Heart left ventricle (tissue), 16 donors: ENCODE measurements around the gene SAPCD1. TPM values are rescaled to one million over a fixed set of nuclear protein-coding genes. Genes with fewer than 3 reads are reported as not detected.

Source experiments
- ATAC-seq, 4 donors: fragments of 200-7000 bp; cut with Tn5 transposase; one replicate each; pipeline ENCODE4 v1.9.1; 2020 to 2022; ENCODE audit warnings: moderate library complexity in 4 of 4, mild to moderate bottlenecking in 3 of 4, moderate number of reproducible peaks in 1 of 4
- DNase-seq, 5 donors: peaks; one replicate each; pipeline ENCODE4 v3.0.0-alpha.2; 2020
- H3K27ac ChIP-seq, 12 donors: fragments of 200-600 bp; sonication (generic) in 4 of 12; one replicate each; pipeline versions ENCODE4 v1.5.0 to v1.8.0; 2016 to 2022; ENCODE audit warnings: mild to moderate bottlenecking in 2 of 12
- H3K27me3 ChIP-seq, 9 donors: fragments of 200-600 bp; sonication (generic) in 2 of 9; one replicate each; pipeline versions ENCODE4 v1.5.1 to v1.8.0; 2016 to 2022; ENCODE audit warnings: mild to moderate bottlenecking in 3 of 9
- H3K36me3 ChIP-seq, 9 donors: fragments of 200-600 bp; sonication (generic) in 2 of 9; one replicate each; pipeline versions ENCODE4 v1.5.0 to v1.8.0; 2018 to 2022; ENCODE audit warnings: mild to moderate bottlenecking in 2 of 9
- H3K4me1 ChIP-seq, 12 donors: fragments of 200-600 bp; sonication (generic) in 4 of 12; one replicate each; pipeline versions ENCODE4 v1.5.0 to v1.8.0; 2016 to 2022; ENCODE audit warnings: mild to moderate bottlenecking in 3 of 12
- H3K4me3 ChIP-seq, 12 donors: fragments of 200-600 bp; sonication (generic) in 4 of 12; one replicate each; pipeline versions ENCODE4 v1.5.0 to v1.8.0; 2017 to 2022; ENCODE audit warnings: mild to moderate bottlenecking in 9 of 12, moderate library complexity in 4 of 12
- H3K9me3 ChIP-seq, 12 donors: fragments of 200-600 bp; sonication (generic) in 4 of 12; one replicate each; pipeline versions ENCODE4 v1.5.0 to v1.8.0; 2016 to 2022; ENCODE audit warnings: mild to moderate bottlenecking in 1 of 12
- POLR2A ChIP-seq, 2 donors: fragments of 450-650 bp; IDR thresholded peaks; one replicate each; pipeline ENCODE4 v1.6.1; 2017; ENCODE audit warnings: antibody characterized with exemption in 2 of 2, mild to moderate bottlenecking in 2 of 2, moderate library complexity in 2 of 2
- WGBS, 4 donors: extraction: QIAGEN DNeasy Blood & Tissue Kit in 2 of 4; methylation state at CpG; one replicate each; pipeline versions ENCODE4 v1.1.5 to v1.1.7; 2013 to 2018; 5-methylcytosine and 5-hydroxymethylcytosine counted together
- intact Hi-C, 10 donors: fragments of 100-400 bp; cut with DNase I; formaldehyde crosslinking; loops; one replicate each; pipeline versions ENCODE4 v1.11.1 to v1.14.2; 2022
- polyA plus RNA-seq, 2 donors: library from polyadenylated mRNA; stranded (reverse); fragments of 200-250 nt; gene quantifications; one replicate each; pipeline ENCODE4 v1.2.3, GENCODE V29; 2013
- total RNA-seq, 9 donors: library from RNA; depleted of rRNA in 2 of 9; stranded (reverse); fragments of >200 nt in 2 of 9; fragmentation: NEBNext Ultra II Directional in 3 of 9; extraction: Animal tissue kit (Norgen Biotek cat#: 25700) in 3 of 9; gene quantifications; one replicate each; pipeline versions ENCODE4 v1.1.0 to v1.2.4, GENCODE V29; 2016 to 2023
- TF ChIP-seq, protein P1 (sequence below), 12 donors: fragments of 200-600 bp; sonication (generic) in 4 of 12; IDR thresholded peaks; one replicate each; pipeline versions ENCODE4 v1.5.0 to v1.8.0; 2018 to 2022; ENCODE audit warnings: antibody characterized with exemption in 12 of 12, mild to moderate bottlenecking in 5 of 12
- donor health status: ischemic (EF 13 %, LVEDD 7.1; RV severe dilation, severe dysfunction).
- donor health status: healthy with polysubstance abuse.
- donor health status: DM: no; HTN: yes; CAD: no.
- donor health status: DM: no; HTN: no; CAD: no.
- donor health status: ischemic (EF 25% LVEDD 6.9; RV normal size, moderate dysfunction).
- donor health status: ischemic (EF 25% LVEDD 5.7; RV mildly dilated, moderate dysfunction).
- donor health status: healthy.
- donor health status: DM: yes; HTN: yes; CAD: no.
- donor health status: ischemic (EF 35%, LVEDD 5.7; RV mildly dilated, moderate dysfunction).
- donor health status: nonischemic (EF 11% LVEDD 7.7; RV severe dilation, severe dysfunction).
- donor health status: DM: yes; HTN: yes; CAD: no.
- donor health status: PGD.
- donor health status: ischemic (EF 29% LVEDD 5.4; RV normal size, mild dysfunction).
- donor health status: nonischemic (EF 23%, LVEDD 6.1; RV moderate dilation, normal function).

The SAPCD1 gene
- total and polyA plus RNA-seq, 11 donors: 0.35 to 1.5 (median 0.73) TPM; not detected in 6

DNA sequence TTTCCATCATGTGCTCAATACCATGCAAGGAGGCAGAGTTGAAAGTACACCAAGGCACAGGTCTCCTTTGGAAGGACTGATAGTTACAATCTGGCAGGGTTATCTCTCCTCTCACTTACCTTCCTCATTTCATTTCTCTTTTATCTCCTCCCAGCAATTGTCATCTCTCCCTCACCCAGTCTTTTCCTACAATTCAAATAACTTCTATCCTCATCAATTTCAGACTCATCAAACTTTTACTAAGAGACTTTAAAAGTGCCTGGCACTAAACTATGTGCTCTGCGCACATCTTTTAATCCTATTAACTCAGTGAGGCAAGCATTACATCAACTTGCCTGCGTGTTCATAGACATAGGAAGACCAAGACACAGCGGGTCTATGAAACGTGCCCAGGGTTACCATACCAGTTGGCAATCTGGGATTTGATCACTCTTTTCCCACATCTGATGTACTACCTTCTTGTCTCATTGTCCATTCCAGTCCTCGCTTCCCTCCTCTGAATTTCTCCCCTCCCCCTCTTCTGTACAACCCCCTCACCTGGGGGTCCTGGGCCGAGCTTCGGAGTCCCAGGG is 31.9 kb downstream of the SAPCD1 start:
- WGBS, 4 donors: 28 to 35% (median 31%) methylated on average over 7 of the region's 7 CpGs
- Histone ChIP-seq H3K36me3 (peaks cover 0 to 51% (median 26%) of the 10 kb centered on the region in 9 donors), H3K27ac (peak overlapping the region; percentile 87 to 99 (median 96)), H3K9me3 (no peaks in the 10 kb centered on the region), H3K4me1 (peaks cover 0 to 41% (median 18%) of the 10 kb centered on the region in 12 donors), H3K27me3 (no peaks in the 10 kb centered on the region), H3K4me3 (peak overlapping the region; percentile 67 to 98 (median 84))
- TF ChIP-seq POLR2A (IDR thresholded peaks at IDR 0.05): no peak
- TF ChIP-seq, protein P1, sequence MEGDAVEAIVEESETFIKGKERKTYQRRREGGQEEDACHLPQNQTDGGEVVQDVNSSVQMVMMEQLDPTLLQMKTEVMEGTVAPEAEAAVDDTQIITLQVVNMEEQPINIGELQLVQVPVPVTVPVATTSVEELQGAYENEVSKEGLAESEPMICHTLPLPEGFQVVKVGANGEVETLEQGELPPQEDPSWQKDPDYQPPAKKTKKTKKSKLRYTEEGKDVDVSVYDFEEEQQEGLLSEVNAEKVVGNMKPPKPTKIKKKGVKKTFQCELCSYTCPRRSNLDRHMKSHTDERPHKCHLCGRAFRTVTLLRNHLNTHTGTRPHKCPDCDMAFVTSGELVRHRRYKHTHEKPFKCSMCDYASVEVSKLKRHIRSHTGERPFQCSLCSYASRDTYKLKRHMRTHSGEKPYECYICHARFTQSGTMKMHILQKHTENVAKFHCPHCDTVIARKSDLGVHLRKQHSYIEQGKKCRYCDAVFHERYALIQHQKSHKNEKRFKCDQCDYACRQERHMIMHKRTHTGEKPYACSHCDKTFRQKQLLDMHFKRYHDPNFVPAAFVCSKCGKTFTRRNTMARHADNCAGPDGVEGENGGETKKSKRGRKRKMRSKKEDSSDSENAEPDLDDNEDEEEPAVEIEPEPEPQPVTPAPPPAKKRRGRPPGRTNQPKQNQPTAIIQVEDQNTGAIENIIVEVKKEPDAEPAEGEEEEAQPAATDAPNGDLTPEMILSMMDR (IDR thresholded peaks at IDR 0.05): no peak
- intact Hi-C loops: loop anchor here in 5 of 10 donors (2.0 to 10.0 kb wide), 4 partner anchors 32 to 60 kb away; partner anchors contain the start of genes CLIC1 (in 1 of the 5) and HSPA1B (in 1 of the 5)
- no peak for ATAC-seq
- no peak for DNase-seq

DNA sequence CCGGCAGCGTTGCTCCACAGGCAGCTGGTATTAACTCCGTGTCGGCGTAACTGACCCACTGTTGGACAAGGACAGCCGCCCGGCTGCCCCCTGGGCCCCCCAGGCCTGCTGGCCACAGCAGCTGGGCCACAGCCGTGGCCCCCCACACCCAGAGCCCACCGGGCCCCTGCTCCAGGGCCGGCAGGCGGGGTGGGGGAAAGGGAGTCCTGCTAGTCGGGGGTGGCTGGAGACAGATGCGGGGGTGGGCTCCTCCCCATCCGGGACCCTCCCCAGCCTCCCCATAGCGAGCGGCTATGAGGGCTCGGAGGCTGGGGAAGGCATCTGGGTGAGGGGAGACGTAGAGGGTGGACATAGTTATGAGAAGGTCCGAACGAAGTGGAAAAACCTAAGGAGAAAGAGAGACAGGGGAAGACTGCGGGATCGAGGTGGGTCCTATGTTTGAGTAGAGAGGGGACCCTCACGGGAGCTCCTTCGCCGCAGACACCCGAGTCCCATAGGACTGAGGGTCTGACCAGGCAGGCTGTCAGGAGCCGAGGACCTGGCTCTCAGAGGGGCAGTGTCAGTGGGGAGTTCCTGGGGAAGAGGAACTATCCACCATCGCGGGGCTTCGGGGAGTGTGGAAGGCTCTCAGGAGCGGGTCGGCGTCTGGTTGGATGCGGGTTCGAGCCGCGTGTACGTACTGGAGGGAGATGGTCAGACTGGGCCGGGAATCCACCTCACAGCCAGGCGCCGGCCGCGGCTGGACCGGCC is 32.6 kb downstream of the SAPCD1 start:
- no peak for TF ChIP-seq POLR2A (IDR thresholded peaks at IDR 0.05)
- TF ChIP-seq, protein P1 (IDR thresholded peaks at IDR 0.05): no peak

DNA sequence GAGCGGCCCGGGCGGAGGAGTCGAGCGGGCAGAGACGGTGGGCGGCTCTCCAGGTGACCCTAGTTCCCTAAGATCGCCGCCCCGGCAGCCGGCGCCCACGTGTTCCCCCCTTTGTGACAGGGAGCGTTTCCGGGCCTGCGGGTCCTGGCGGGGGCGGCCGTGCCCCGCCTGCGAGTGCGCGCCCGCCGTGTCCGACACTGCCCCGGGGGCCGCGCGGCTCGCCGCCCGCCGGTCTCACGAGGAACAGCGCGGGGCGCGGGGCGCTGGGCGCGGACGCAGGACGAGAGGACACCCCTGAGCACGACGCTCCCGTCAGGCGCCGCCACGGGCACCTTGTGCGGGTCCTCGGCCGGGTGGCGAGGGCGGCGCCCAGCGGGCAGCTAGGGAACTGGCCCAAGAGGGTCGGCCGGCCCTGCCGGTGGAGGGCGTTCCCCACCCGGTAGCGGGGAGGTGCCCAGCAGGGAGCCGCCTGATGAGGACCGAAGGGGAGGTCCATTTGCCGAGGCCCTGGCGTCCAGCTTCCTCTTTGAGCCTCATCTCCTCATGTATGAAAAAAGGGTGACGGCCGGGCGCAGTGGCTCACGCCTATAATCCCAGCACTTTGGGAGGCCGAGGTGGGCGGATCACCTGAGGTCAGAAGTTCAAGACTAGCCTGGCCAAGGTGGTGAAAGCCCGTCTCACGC is 33.3 kb downstream of the SAPCD1 start, which contains the start of gene VARS1:
Gene VARS1, minus strand, starts transcription at position 137 of the 683 bp plus-strand sequence. CDS start 535 bp downstream, outside the sequence.
- no peaks in the 10 kb centered on the region for H3K9me3 ChIP-seq
- peak within 1 kb of the TSS; percentile 87 to 99 (median 96) for H3K27ac ChIP-seq
- peak; percentile 81 to 97 (median 96) for ATAC-seq
- TF ChIP-seq POLR2A (IDR thresholded peaks at IDR 0.05): peak in 1 of 2 donors; percentile 59
- TF ChIP-seq, protein P1 (IDR thresholded peaks at IDR 0.05): peak; percentile 71 to 98 (median 85)
- peak within 1 kb of the TSS; percentile 67 to 98 (median 84) for H3K4me3 ChIP-seq
- H3K27me3 ChIP-seq: no peaks in the 10 kb centered on the region
- intact Hi-C loops: loop anchor here in 4 of 10 donors (2.0 to 10.0 kb wide), 3 partner anchors 31 to 61 kb away; partner anchors contain the start of genes CLIC1 (in 1 of the 4) and HSPA1B (in 1 of the 4)
- H3K4me1 ChIP-seq: peaks cover 0 to 39% (median 18%) of the 10 kb centered on the region in 12 donors
- WGBS, 4 donors: 1 to 4% (median 1%) methylated on average over 13 to 75 of the region's 75 CpGs
- H3K36me3 ChIP-seq: peaks cover 0 to 39% (median 22%) of the 10 kb centered on the region in 9 donors
- DNase-seq: peak; percentile 92 to 98 (median 95)

More for the DNA sequence above, 32.6 kb downstream of the SAPCD1 start:
- Histone ChIP-seq H3K4me3 (peak overlapping the region; percentile 67 to 98 (median 84)), H3K9me3 (no peaks in the 10 kb centered on the region), H3K36me3 (peaks cover 0 to 46% (median 24%) of the 10 kb centered on the region in 9 donors), H3K27ac (peak overlapping the region; percentile 87 to 99 (median 96)), H3K27me3 (no peaks in the 10 kb centered on the region), H3K4me1 (peaks cover 0 to 41% (median 18%) of the 10 kb centered on the region in 12 donors)
- ATAC-seq (peak in 3 of 4 donors; percentile 8 to 42 (median 32)), DNase-seq (peak in 1 of 5 donors; percentile 51)
- intact Hi-C loops: loop anchor here in 5 of 10 donors (2.0 to 10.0 kb wide), 4 partner anchors 32 to 60 kb away; partner anchors contain the start of genes CLIC1 (in 1 of the 5) and HSPA1B (in 1 of the 5)
- 1 to 5% (median 3%) methylated on average over 35 to 44 of the region's 44 CpGs for WGBS, 4 donors
